HepG2 (cell line): ENCODE results near the gene TELO2. TPM values are rescaled to one million over a fixed set of nuclear protein-coding genes. Genes with fewer than 3 reads are reported as not detected.

Source experiments
- ATAC-seq: fragments of 200-7000 bp; cut with Tn5 transposase; 3 replicates; pipeline ENCODE4 v1.9.1; 2020; ENCODE audit warnings: mild to moderate bottlenecking, moderate library complexity
- BruUV-seq: library from RNA; stranded (reverse); fragments of 400-500 nt; replicated peaks from 2 replicates; lab custom pipeline; 2021; lab: Mats Ljungman, UMichigan
- CTCF ChIA-PET: fragments of 300-600 bp; formaldehyde crosslinking; extraction: SDS; loops from one replicate; lab custom pipeline; 2021; ENCODE audit warnings: low total read pairs, inconsistent platforms, low intra/inter-chr PET ratio; lab: Yijun Ruan, JAX
- POLR2A ChIA-PET: fragments of 350-600 bp; sonication (Branson Sonifier 250); formaldehyde crosslinking; loops from one replicate; lab custom pipeline; 2020; ENCODE audit warnings: antibody characterized with exemption, inconsistent platforms; lab: Yijun Ruan, JAX
- DNase-seq: peaks from one replicate; pipeline ENCODE4 v3.0.0-alpha.2; 2015; ENCODE audit warnings: low spot score
- FAIRE-seq: peaks from 3 replicates; lab custom pipeline; 2011; peaks lifted over from hg19 to GRCh38; lab: Jason Lieb, UNC
- H2AFZ ChIP-seq: one replicate; pipeline ENCODE4 v1.6.1; 2011; ENCODE audit warnings: low read length, inconsistent platforms
- H3K27ac ChIP-seq: fragments of 300-600 bp; 3 replicates; pipeline ENCODE4 v1.8.0; 2011; ENCODE audit warnings: mixed run types, mild to moderate bottlenecking, mixed read lengths, low read length, inconsistent platforms; ENCODE audit not compliant: insufficient read depth; ENCODE audit errors: extremely low read length
- H3K27me3 ChIP-seq, 2 experiments: fragments of 200-600 bp in 1 of 2; 2 replicates in 1 of 2; 3 replicates in 1 of 2; pipeline versions ENCODE4 v1.6.0 to v1.8.0; 2011; ENCODE audit warnings: low read length in 2 of 2, mild to moderate bottlenecking in 2 of 2, moderate library complexity in 2 of 2, inconsistent platforms in 1 of 2; ENCODE audit not compliant: insufficient read depth in 2 of 2, control insufficient read depth in 1 of 2
- H3K36me3 ChIP-seq, 2 experiments: fragments of 200-600 bp in 1 of 2; replicated peaks in 1 of 2; 2 replicates in 1 of 2; 3 replicates in 1 of 2; pipeline versions ENCODE4 v1.5.1 to v1.8.0; 2011; ENCODE audit warnings: low read length in 2 of 2, inconsistent platforms in 1 of 2; ENCODE audit not compliant: insufficient read depth in 2 of 2, control insufficient read depth in 1 of 2
- H3K4me1 ChIP-seq: 2 replicates; pipeline ENCODE4 v1.5.1; 2012; ENCODE audit warnings: low read length, inconsistent platforms; ENCODE audit not compliant: insufficient read depth
- H3K4me2 ChIP-seq: 2 replicates; pipeline ENCODE4 v1.6.0; 2011; ENCODE audit warnings: low read depth, low read length, inconsistent platforms
- H3K4me3 ChIP-seq, 3 experiments: fragments of 200-600 bp in 1 of 3; sonication (generic), shearing (Covaris generic) in 1 of 3; replicated peaks in 1 of 3; 2 replicates each; pipeline ENCODE4 v1.5.1; 2011 to 2016; ENCODE audit warnings: low read length in 3 of 3, inconsistent platforms in 2 of 3, low read depth in 2 of 3, mild to moderate bottlenecking in 2 of 3, control low read depth in 1 of 3, mixed read lengths in 1 of 3; ENCODE audit not compliant: insufficient read depth in 1 of 3
- H3K79me2 ChIP-seq: one replicate; pipeline ENCODE4 v1.6.1; 2011; ENCODE audit warnings: low read length, inconsistent platforms; ENCODE audit not compliant: insufficient read depth
- H3K9ac ChIP-seq: 2 replicates; pipeline ENCODE4 v1.6.0; 2011; ENCODE audit warnings: mild to moderate bottlenecking, low read depth, low read length, inconsistent platforms; ENCODE audit not compliant: insufficient read depth
- H3K9me3 ChIP-seq: 2 replicates; pipeline ENCODE4 v1.5.1; 2012; ENCODE audit warnings: mild to moderate bottlenecking, low read length
- H4K20me1 ChIP-seq: 2 replicates; pipeline ENCODE4 v1.6.0; 2011; ENCODE audit warnings: inconsistent platforms, mild to moderate bottlenecking, low read length, moderate library complexity; ENCODE audit not compliant: insufficient read depth
- AGO2 ChIP-seq: fragments of 200-400 bp; formaldehyde crosslinking; optimal IDR thresholded peaks from 2 replicates; pipeline ENCODE3; 2017; ENCODE audit warnings: mild to moderate bottlenecking, low read depth, low read length, moderate library complexity
- ASH2L ChIP-seq: fragments of 300-600, 200-600 bp; sonication (generic); IDR thresholded peaks from 2 replicates; pipeline ENCODE4 v1.7.0; 2017; ENCODE audit warnings: low read depth, mild to moderate bottlenecking, moderate library complexity, mixed read lengths, low read length; ENCODE audit not compliant: insufficient read length
- BHLHE40 ChIP-seq: IDR thresholded peaks from 2 replicates; pipeline ENCODE4 v1.6.1; 2011; ENCODE audit warnings: low read length, improper control_type of control experiment
- DMAP1 ChIP-seq: IDR thresholded peaks from 2 replicates; pipeline ENCODE4 v1.6.1; 2016
- ETV5 ChIP-seq: IDR thresholded peaks from 2 replicates; pipeline ENCODE4 v1.6.1; 2018; ENCODE audit warnings: missing biosample characterization, missing genetic modification reagents, inconsistent platforms, borderline replicate concordance
- ZC3H13 ChIP-seq: sonication (generic); formaldehyde crosslinking; IDR thresholded peaks from 2 replicates; pipeline ENCODE4 v1.8.1; 2023; ENCODE audit warnings: mild to moderate bottlenecking, missing genetic modification reagents, moderate library complexity
- WGBS: methylation state at CpG from one replicate; pipeline ENCODE4 v1.1.6; 2017; ENCODE audit warnings: low lambda C conversion rate; 5-methylcytosine and 5-hydroxymethylcytosine counted together
- in situ Hi-C: cut with HindIII; loops from 2 replicates; pipeline ENCODE4 v1.10.0; 2017; ENCODE audit warnings: low pct_unique_long_range_greater_than_20kb; ENCODE audit not compliant: extremely low pct_ligation_motif_present
- intact Hi-C: fragments of 100-400 bp; cut with micrococcal nuclease; formaldehyde crosslinking; loops from one replicate; pipeline ENCODE4 v1.10.0; 2022; ENCODE audit not compliant: unreplicated experiment
- polyA plus RNA-seq, 8 experiments: library from polyadenylated mRNA; depleted of rRNA in 3 of 8; stranded (reverse) in 7 of 8; unstranded in 1 of 8; fragments of >200 nt; fragmentation: Illumina TruSeq in 4 of 8; extraction: Trizol in 4 of 8; gene quantifications; 2 replicates each; pipeline versions ENCODE4 v1.2.1 to v1.2.3, GENCODE V29; 2011 to 2016; ENCODE audit warnings: low read depth in 4 of 8, missing spikeins in 1 of 8, mixed read lengths in 1 of 8; ENCODE audit not compliant: insufficient read depth in 1 of 8
- total RNA-seq, 5 experiments: library from RNA; depleted of rRNA; stranded (reverse); fragments of >200 nt; fragmentation: Illumina TruSeq; extraction: Trizol; gene quantifications; 2 replicates each; pipeline ENCODE4 v1.2.3, GENCODE V29; 2016; ENCODE audit warnings: low read depth in 1 of 5
- TF ChIP-seq, protein P1 (sequence below): sonication (generic); formaldehyde crosslinking; IDR thresholded peaks from 2 replicates; pipeline ENCODE4 v1.4.0; 2020; ENCODE audit warnings: missing genetic modification reagents, mild to moderate bottlenecking, borderline replicate concordance
- TF ChIP-seq, protein P2 (sequence below): sonication (generic); formaldehyde crosslinking; IDR thresholded peaks from 2 replicates; pipeline ENCODE4 v1.5.0; 2020; ENCODE audit warnings: mild to moderate bottlenecking, missing genetic modification reagents, borderline replicate concordance
- TF ChIP-seq, protein P3 (sequence below): sonication (generic); formaldehyde crosslinking; IDR thresholded peaks from 2 replicates; pipeline ENCODE4 v1.8.1; 2023; ENCODE audit warnings: mild to moderate bottlenecking, missing genetic modification reagents
- TF ChIP-seq, protein P4 (sequence below): sonication (generic); formaldehyde crosslinking; IDR thresholded peaks from 2 replicates; pipeline ENCODE4 v1.5.1; 2020; ENCODE audit warnings: mild to moderate bottlenecking, missing genetic modification reagents, moderate library complexity

The TELO2 gene
- total and polyA plus RNA-seq, 2 of the 13 experiments (the other 11 are each of a cell fraction or from before 2014, with no cell fraction given) = 10.1 to 17.9 TPM

DNA sequence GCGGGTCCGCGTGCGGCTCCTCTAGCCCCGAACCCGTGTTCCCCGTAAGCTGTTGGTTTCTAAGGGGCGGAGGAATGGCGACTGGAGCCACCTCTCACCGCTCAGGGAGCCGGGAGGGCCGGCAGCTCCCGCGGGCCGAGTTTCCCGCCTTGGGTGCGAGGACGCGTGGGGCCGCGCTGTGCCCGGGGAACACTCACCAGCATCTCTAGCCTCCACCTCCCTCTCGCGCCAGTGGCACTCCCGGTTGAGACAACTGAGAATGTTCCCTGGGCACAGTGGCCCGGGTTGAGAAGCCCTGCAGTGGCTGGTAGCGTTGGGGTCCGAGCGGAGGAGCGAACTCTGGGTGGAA, 560 bp downstream of the TELO2 start:
- no peaks in the 10 kb centered on the region for H3K9me3 ChIP-seq
- H3K9ac ChIP-seq = peak overlapping the region; percentile 96
- in situ Hi-C loops (no loop called here), intact Hi-C loops (no loop called here)
- H3K27ac ChIP-seq = peak overlapping the region; percentile 87
- WGBS = 2% methylated on average over 8 of the region's 30 CpGs
- FAIRE-seq (no peak), ATAC-seq (peak; percentile 26), DNase-seq (no peak)
- peak overlapping the region; percentile 89 to 95 (median 95) for H3K4me3 ChIP-seq
- peaks cover 3% of the 10 kb centered on the region for H3K79me2 ChIP-seq
- BruUV-seq = TSS peak; percentile 79
- no peak overlapping the region for H2AFZ ChIP-seq
- CTCF ChIA-PET = no interaction called here
- POLR2A ChIA-PET = interaction anchor here (2.2 kb wide), 2 partner anchors 11 to 213 kb away, joined by 4 to 5 read pairs; partner anchors contain the start of gene MAPK8IP3
- H3K27me3 ChIP-seq = peaks cover 2 to 10% of the 10 kb centered on the region in 2 experiments; a peak in 2 of 5 replicates
- no peaks in the 10 kb centered on the region for H4K20me1 ChIP-seq
- peaks cover 2 to 15% of the 10 kb centered on the region in 2 experiments; a peak in 2 of 5 replicates for H3K36me3 ChIP-seq
- peaks cover 30% of the 10 kb centered on the region for H3K4me1 ChIP-seq
- peak overlapping the region; percentile 75 for H3K4me2 ChIP-seq
- TF ChIP-seq, protein P1, sequence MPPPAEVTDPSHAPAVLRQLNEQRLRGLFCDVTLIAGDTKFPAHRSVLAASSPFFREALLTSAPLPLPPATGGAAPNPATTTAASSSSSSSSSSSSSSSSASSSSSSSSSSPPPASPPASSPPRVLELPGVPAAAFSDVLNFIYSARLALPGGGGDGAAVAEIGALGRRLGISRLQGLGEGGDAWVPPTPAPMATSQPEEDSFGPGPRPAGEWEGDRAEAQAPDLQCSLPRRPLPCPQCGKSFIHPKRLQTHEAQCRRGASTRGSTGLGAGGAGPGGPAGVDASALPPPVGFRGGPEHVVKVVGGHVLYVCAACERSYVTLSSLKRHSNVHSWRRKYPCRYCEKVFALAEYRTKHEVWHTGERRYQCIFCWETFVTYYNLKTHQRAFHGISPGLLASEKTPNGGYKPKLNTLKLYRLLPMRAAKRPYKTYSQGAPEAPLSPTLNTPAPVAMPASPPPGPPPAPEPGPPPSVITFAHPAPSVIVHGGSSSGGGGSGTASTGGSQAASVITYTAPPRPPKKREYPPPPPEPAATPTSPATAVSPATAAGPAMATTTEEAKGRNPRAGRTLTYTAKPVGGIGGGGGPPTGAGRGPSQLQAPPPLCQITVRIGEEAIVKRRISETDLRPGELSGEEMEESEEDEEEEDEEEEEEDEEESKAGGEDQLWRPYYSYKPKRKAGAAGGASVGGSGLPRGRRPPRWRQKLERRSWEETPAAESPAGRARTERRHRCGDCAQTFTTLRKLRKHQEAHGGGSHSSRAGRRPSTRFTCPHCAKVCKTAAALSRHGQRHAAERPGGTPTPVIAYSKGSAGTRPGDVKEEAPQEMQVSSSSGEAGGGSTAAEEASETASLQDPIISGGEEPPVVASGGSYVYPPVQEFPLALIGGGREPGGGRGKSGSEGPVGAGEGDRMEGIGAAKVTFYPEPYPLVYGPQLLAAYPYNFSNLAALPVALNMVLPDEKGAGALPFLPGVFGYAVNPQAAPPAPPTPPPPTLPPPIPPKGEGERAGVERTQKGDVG = no peak
- TF ChIP-seq, protein P2, sequence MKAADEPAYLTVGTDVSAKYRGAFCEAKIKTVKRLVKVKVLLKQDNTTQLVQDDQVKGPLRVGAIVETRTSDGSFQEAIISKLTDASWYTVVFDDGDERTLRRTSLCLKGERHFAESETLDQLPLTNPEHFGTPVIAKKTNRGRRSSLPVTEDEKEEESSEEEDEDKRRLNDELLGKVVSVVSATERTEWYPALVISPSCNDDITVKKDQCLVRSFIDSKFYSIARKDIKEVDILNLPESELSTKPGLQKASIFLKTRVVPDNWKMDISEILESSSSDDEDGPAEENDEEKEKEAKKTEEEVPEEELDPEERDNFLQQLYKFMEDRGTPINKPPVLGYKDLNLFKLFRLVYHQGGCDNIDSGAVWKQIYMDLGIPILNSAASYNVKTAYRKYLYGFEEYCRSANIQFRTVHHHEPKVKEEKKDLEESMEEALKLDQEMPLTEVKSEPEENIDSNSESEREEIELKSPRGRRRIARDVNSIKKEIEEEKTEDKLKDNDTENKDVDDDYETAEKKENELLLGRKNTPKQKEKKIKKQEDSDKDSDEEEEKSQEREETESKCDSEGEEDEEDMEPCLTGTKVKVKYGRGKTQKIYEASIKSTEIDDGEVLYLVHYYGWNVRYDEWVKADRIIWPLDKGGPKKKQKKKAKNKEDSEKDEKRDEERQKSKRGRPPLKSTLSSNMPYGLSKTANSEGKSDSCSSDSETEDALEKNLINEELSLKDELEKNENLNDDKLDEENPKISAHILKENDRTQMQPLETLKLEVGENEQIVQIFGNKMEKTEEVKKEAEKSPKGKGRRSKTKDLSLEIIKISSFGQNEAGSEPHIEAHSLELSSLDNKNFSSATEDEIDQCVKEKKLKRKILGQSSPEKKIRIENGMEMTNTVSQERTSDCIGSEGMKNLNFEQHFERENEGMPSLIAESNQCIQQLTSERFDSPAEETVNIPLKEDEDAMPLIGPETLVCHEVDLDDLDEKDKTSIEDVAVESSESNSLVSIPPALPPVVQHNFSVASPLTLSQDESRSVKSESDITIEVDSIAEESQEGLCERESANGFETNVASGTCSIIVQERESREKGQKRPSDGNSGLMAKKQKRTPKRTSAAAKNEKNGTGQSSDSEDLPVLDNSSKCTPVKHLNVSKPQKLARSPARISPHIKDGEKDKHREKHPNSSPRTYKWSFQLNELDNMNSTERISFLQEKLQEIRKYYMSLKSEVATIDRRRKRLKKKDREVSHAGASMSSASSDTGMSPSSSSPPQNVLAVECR (CRISPR knock-in tag) = no peak
- TF ChIP-seq, protein P3, sequence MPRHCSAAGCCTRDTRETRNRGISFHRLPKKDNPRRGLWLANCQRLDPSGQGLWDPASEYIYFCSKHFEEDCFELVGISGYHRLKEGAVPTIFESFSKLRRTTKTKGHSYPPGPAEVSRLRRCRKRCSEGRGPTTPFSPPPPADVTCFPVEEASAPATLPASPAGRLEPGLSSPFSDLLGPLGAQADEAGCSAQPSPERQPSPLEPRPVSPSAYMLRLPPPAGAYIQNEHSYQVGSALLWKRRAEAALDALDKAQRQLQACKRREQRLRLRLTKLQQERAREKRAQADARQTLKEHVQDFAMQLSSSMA = no peak
- TF ChIP-seq ZC3H13 (no peak), BHLHE40 (no peak), DMAP1 (CRISPR knock-in tag) (no peak), AGO2 (no peak), ASH2L (no peak), ETV5 (CRISPR knock-in tag) (no peak)
- TF ChIP-seq, protein P4, sequence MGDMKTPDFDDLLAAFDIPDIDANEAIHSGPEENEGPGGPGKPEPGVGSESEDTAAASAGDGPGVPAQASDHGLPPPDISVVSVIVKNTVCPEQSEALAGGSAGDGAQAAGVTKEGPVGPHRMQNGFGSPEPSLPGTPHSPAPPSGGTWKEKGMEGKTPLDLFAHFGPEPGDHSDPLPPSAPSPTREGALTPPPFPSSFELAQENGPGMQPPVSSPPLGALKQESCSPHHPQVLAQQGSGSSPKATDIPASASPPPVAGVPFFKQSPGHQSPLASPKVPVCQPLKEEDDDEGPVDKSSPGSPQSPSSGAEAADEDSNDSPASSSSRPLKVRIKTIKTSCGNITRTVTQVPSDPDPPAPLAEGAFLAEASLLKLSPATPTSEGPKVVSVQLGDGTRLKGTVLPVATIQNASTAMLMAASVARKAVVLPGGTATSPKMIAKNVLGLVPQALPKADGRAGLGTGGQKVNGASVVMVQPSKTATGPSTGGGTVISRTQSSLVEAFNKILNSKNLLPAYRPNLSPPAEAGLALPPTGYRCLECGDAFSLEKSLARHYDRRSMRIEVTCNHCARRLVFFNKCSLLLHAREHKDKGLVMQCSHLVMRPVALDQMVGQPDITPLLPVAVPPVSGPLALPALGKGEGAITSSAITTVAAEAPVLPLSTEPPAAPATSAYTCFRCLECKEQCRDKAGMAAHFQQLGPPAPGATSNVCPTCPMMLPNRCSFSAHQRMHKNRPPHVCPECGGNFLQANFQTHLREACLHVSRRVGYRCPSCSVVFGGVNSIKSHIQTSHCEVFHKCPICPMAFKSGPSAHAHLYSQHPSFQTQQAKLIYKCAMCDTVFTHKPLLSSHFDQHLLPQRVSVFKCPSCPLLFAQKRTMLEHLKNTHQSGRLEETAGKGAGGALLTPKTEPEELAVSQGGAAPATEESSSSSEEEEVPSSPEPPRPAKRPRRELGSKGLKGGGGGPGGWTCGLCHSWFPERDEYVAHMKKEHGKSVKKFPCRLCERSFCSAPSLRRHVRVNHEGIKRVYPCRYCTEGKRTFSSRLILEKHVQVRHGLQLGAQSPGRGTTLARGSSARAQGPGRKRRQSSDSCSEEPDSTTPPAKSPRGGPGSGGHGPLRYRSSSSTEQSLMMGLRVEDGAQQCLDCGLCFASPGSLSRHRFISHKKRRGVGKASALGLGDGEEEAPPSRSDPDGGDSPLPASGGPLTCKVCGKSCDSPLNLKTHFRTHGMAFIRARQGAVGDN (CRISPR knock-in tag) = no peak
